ENCODE data around the gene TRAT1. TPM values are rescaled to one million over a fixed set of nuclear protein-coding genes. Genes with fewer than 3 reads are reported as not detected.

The TRAT1 gene
- total RNA-seq, 2 donors from 2014 or later: not detected

- Histone ChIP-seq H3K4me1 (no peaks in the 10 kb centered on the region), H3K4me3 (no peak overlapping the region), H3K27ac (no peak overlapping the region), H3K9me3 (no peaks in the 10 kb centered on the region), H3K36me3 (replicated peaks in 1 of 2; ENCODE audit: insufficient read depth in 1 of 2, low read depth in 2 of 2) (no peaks in the 10 kb centered on the region), H3K27me3 (no peaks in the 10 kb centered on the region)
- ATAC-seq (no peak), DNase-seq (no peak)
- WGBS, 2 donors: 56 to 78% methylated on average over 7 of the region's 7 CpGs
- TF ChIP-seq CTCF (IDR thresholded peaks at IDR 0.05): no peak
- intact Hi-C loops (cut with DNase I): no loop called here
Measured at GRCh38 chr3:108862865-108863798, 40.5 kb downstream of the TRAT1 start.

- WGBS, 2 donors: 88 to 93% methylated on average over 6 of the region's 6 CpGs
- Histone ChIP-seq H3K27me3 (no peaks in the 10 kb centered on the region), H3K4me3 (no peak overlapping the region), H3K36me3 (replicated peaks in 1 of 2; ENCODE audit: insufficient read depth in 1 of 2, low read depth in 2 of 2) (no peaks in the 10 kb centered on the region), H3K4me1 (no peaks in the 10 kb centered on the region), H3K9me3 (no peaks in the 10 kb centered on the region), H3K27ac (no peak overlapping the region)
- DNase-seq (no peak), ATAC-seq (no peak)
- TF ChIP-seq POLR2A (IDR thresholded peaks at IDR 0.05): no peak
- TF ChIP-seq CTCF (IDR thresholded peaks at IDR 0.05): no peak
- intact Hi-C loops (cut with DNase I): no loop called here
Measured at GRCh38 chr3:108863799-108864135, 41.2 kb downstream of the TRAT1 start.

DNA sequence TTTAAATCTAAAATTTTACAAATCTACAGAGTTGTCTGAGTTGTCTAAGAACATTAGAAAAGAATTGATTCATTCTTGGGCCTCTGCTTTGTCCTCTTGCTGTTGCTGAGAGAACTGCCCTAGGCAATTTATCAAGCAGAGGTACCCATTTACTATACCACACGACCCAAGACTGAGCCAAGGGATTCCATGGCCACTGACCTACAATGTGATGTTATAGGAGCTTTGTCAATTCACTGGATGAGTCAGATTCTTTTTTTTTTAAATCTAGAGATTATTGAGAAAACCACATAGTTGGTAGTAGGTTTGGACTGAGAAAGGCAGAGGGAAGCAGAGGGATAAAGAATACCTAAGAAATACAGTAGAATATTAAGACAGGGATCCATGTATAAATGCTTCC lies 55.3 kb downstream of the TRAT1 start:
- no peaks in the 10 kb centered on the region for H3K27me3 ChIP-seq
- no peaks in the 10 kb centered on the region for H3K4me1 ChIP-seq
- 50 to 52% methylated on average over 1 of the region's 1 CpG for WGBS, 2 donors
- DNase-seq (no peak), ATAC-seq (no peak)
- no peaks in the 10 kb centered on the region for H3K9me3 ChIP-seq
- no peaks in the 10 kb centered on the region for H3K36me3 ChIP-seq (replicated peaks in 1 of 2; ENCODE audit: insufficient read depth in 1 of 2, low read depth in 2 of 2)
- intact Hi-C loops (cut with DNase I): no loop called here
- no peak overlapping the region for H3K27ac ChIP-seq
- TF ChIP-seq CTCF (IDR thresholded peaks at IDR 0.05) (no peak), POLR2A (IDR thresholded peaks at IDR 0.05) (no peak)
- H3K4me3 ChIP-seq: no peak overlapping the region

DNA sequence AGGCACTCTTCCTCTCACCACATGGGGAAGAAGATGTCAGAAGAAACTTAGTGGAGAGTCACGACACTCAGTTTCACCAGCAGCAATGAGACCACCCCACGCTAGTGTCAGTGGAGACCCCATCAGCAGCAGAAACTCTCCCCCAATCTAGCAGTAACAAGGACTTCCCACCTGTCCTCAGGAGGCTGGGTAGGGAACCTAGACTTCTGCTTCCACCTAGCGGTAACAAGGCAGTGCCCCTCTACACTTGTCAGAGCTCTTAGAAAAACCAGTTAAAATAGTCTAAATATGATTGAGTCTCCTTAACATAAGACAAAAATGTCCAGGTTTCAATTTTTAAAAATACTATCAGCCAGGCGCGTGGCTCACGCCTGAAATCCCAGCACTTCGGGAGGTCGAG lies 57.3 kb downstream of the TRAT1 start:
- WGBS, 2 donors: 85 to 86% methylated on average over 6 to 8 of the region's 8 CpGs
- Histone ChIP-seq H3K27me3 (no peaks in the 10 kb centered on the region), H3K27ac (no peak overlapping the region), H3K9me3 (no peaks in the 10 kb centered on the region), H3K36me3 (replicated peaks in 1 of 2; ENCODE audit: insufficient read depth in 1 of 2, low read depth in 2 of 2) (no peaks in the 10 kb centered on the region), H3K4me1 (no peaks in the 10 kb centered on the region), H3K4me3 (no peak overlapping the region)
- TF ChIP-seq CTCF (IDR thresholded peaks at IDR 0.05) (no peak), POLR2A (IDR thresholded peaks at IDR 0.05) (no peak)
- ATAC-seq (no peak), DNase-seq (no peak)
- intact Hi-C loops (cut with DNase I): no loop called here

DNA sequence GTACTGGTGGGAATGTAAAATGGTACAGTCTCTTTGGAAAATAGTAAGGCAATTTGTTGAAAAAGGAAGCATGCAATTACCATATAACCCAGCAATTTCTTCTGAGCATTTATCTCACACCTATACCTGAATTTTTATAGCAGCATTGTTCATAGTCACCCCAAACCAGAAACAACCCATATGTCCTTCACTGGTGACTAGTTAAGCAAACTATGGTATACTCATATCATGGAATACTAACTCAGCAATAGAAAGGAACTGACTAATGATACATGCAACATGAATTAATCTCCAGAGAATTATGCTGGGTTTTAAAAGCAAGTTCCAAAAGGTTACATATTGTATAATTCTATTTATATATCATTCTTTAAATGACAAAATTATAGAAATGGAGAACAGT lies 60.2 kb downstream of the TRAT1 start:
- no peak for DNase-seq
- H3K4me3 ChIP-seq: no peak overlapping the region
- H3K36me3 ChIP-seq (replicated peaks in 1 of 2; ENCODE audit: insufficient read depth in 1 of 2, low read depth in 2 of 2): no peaks in the 10 kb centered on the region
- no peaks in the 10 kb centered on the region for H3K27me3 ChIP-seq
- intact Hi-C loops (cut with DNase I): no loop called here
- no peaks in the 10 kb centered on the region for H3K4me1 ChIP-seq
- no peaks in the 10 kb centered on the region for H3K9me3 ChIP-seq
- TF ChIP-seq POLR2A (IDR thresholded peaks at IDR 0.05) (no peak), CTCF (IDR thresholded peaks at IDR 0.05) (no peak)
- H3K27ac ChIP-seq: no peak overlapping the region
- ATAC-seq: no peak

Measured in body of pancreas (tissue), 4 donors.